Measurements from ENCODE around the gene HNRNPLL.

- peak in 1 of 4 experiments; percentile 3 for TF ChIP-seq CTCF (IDR thresholded peaks at IDR 0.05)
- TF ChIP-seq POLR2A (IDR thresholded peaks at IDR 0.05), result peak in 1 of 2 donors; percentile 19
Measured at GRCh38 chr2:38528008-38528442, 74.7 kb downstream of the HNRNPLL start.

All from uterus (tissue), 2 donors.